GM12878 (cell line): ENCODE results near the gene TMSB4X. TPM values are rescaled to one million over a fixed set of nuclear protein-coding genes. Genes with fewer than 3 reads are reported as not detected.
A peak's percentile ranks its signal among the peaks of the same experiment; 100 is the strongest.

Experiments used
- ATF7 ChIP-seq: fragments of 450-650 bp; IDR thresholded peaks from 2 replicates; pipeline ENCODE4 v1.6.1; 2016; ENCODE audit warnings: low read depth, mild to moderate bottlenecking
- NBN ChIP-seq: fragments of 450-650 bp; IDR thresholded peaks from 2 replicates; pipeline ENCODE4 v1.6.1; 2016
- NR2C1 ChIP-seq: fragments of 450-650 bp; IDR thresholded peaks from 2 replicates; pipeline ENCODE4 v1.6.1; 2017; ENCODE audit warnings: antibody characterized with exemption, mild to moderate bottlenecking, moderate library complexity
- PAX8 ChIP-seq: fragments of 450-650 bp; IDR thresholded peaks from 2 replicates; pipeline ENCODE4 v1.6.1; 2017; ENCODE audit warnings: mild to moderate bottlenecking, moderate library complexity
- PML ChIP-seq: IDR thresholded peaks from 2 replicates; pipeline ENCODE4 v1.6.1; 2012; ENCODE audit warnings: low read length, inconsistent platforms
- POLR2A ChIP-seq: IDR thresholded peaks from 2 replicates; pipeline ENCODE4 v1.6.1; 2011; ENCODE audit warnings: low read depth, mild to moderate bottlenecking, low read length
- POLR2AphosphoS5 ChIP-seq: IDR thresholded peaks from 2 replicates; pipeline ENCODE4 v1.6.1; 2011; ENCODE audit warnings: mild to moderate bottlenecking, low read length, inconsistent platforms
- PRDM15 ChIP-seq: fragments of 450-650 bp; formaldehyde crosslinking; IDR thresholded peaks from 2 replicates; pipeline ENCODE4 v1.4.0; 2020; ENCODE audit warnings: mild to moderate bottlenecking, moderate library complexity
- RAD51 ChIP-seq: fragments of 450-650 bp; IDR thresholded peaks from 2 replicates; pipeline ENCODE4 v1.6.1; 2016; ENCODE audit warnings: moderate library complexity, mild to moderate bottlenecking, inconsistent platforms
- REST ChIP-seq: IDR thresholded peaks from 2 replicates; pipeline ENCODE4 v1.6.1; 2012; ENCODE audit warnings: mild to moderate bottlenecking, low read depth, low read length
- STAT1 ChIP-seq: fragments of 450-650 bp; conservative IDR thresholded peaks from 2 replicates; pipeline ENCODE4 v1.6.1; 2014; ENCODE audit warnings: antibody characterized with exemption, mild to moderate bottlenecking
- SUPT20H ChIP-seq: IDR thresholded peaks from 2 replicates; pipeline ENCODE4 v1.6.1; 2011; ENCODE audit warnings: low read depth, mild to moderate bottlenecking, low read length, moderate library complexity, borderline replicate concordance; ENCODE audit not compliant: control insufficient read depth
- TAF1 ChIP-seq: IDR thresholded peaks from 2 replicates; pipeline ENCODE4 v1.6.1; 2011; ENCODE audit warnings: mild to moderate bottlenecking, low read depth, low read length, borderline replicate concordance
- YBX1 ChIP-seq: fragments of 450-650 bp; IDR thresholded peaks from 2 replicates; pipeline ENCODE4 v1.6.1; 2016; ENCODE audit warnings: antibody characterized with exemption
- YY1 ChIP-seq: IDR thresholded peaks from 2 replicates; pipeline ENCODE4 v1.6.1; 2011; ENCODE audit warnings: low read depth, mild to moderate bottlenecking, low read length
- polyA plus RNA-seq, 11 experiments: library from polyadenylated mRNA; depleted of rRNA in 4 of 11; unstranded in 6 of 11; stranded (reverse) in 5 of 11; fragments of >200 nt; fragmentation: Nextera tagmentation in 4 of 11; fragmentation: Illumina TruSeq in 1 of 11; extraction: Ambion mirVana in 4 of 11; extraction: Trizol in 1 of 11; gene quantifications; 1 replicate in 1 of 11; 2 replicates in 10 of 11; pipeline versions ENCODE4 v1.2.1 to v1.2.3, GENCODE V29; 2011 to 2016; ENCODE audit warnings: inconsistent platforms in 2 of 11, missing spikeins in 2 of 11, low read depth in 1 of 11
- total RNA-seq, 4 experiments: library from RNA; depleted of rRNA in 3 of 4; stranded (reverse); fragments of >200 nt in 3 of 4; fragmentation: Illumina TruSeq in 1 of 4; extraction: Trizol in 1 of 4; gene quantifications; 2 replicates each; pipeline versions ENCODE4 v1.2.1 to v1.2.3, GENCODE V29; 2013 to 2021
- TF ChIP-seq, protein P1 (sequence below): fragments of 450-650 bp; IDR thresholded peaks from 2 replicates; pipeline ENCODE4 v1.6.1; 2018; ENCODE audit warnings: borderline replicate concordance, mild to moderate bottlenecking; ENCODE audit not compliant: partially characterized antibody
- TF ChIP-seq, protein P2 (sequence below): fragments of 150-350 bp; IDR thresholded peaks from 2 replicates; pipeline ENCODE4 v1.6.1; 2016; ENCODE audit warnings: low read depth, low read length
- TF ChIP-seq, protein P3 (sequence below): IDR thresholded peaks from 2 replicates; pipeline ENCODE4 v1.6.1; 2011; ENCODE audit warnings: low read depth, mild to moderate bottlenecking, low read length, moderate library complexity, borderline replicate concordance; ENCODE audit errors: extremely low read depth

The TMSB4X gene
- total and polyA plus RNA-seq, 10 of the 15 experiments (the other 5 are each of a cell fraction or from before 2014, with no cell fraction given), result 13,924 to 37,234 (median 23,705) TPM

- TF ChIP-seq, protein P1, sequence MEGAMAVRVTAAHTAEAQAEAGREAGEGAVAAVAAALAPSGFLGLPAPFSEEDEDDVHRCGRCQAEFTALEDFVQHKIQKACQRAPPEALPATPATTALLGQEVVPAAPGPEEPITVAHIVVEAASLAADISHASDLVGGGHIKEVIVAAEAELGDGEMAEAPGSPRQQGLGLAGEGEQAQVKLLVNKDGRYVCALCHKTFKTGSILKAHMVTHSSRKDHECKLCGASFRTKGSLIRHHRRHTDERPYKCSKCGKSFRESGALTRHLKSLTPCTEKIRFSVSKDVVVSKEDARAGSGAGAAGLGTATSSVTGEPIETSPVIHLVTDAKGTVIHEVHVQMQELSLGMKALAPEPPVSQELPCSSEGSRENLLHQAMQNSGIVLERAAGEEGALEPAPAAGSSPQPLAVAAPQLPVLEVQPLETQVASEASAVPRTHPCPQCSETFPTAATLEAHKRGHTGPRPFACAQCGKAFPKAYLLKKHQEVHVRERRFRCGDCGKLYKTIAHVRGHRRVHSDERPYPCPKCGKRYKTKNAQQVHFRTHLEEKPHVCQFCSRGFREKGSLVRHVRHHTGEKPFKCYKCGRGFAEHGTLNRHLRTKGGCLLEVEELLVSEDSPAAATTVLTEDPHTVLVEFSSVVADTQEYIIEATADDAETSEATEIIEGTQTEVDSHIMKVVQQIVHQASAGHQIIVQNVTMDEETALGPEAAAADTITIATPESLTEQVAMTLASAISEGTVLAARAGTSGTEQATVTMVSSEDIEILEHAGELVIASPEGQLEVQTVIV, result no peak
- TF ChIP-seq REST (no peak), PML (no peak), POLR2AphosphoS5 (no peak), PAX8 (no peak), NR2C1 (no peak), SUPT20H (no peak), STAT1 (no peak), TAF1 (no peak), PRDM15 (CRISPR knock-in tag) (no peak), YY1 (no peak), YBX1 (no peak), ATF7 (0 out of 2 replicates have a peak, but pooled peaks have one; percentile 27), NBN (peak; percentile 75; the same call in 1 of the 2 replicates), POLR2A (no peak), RAD51 (no peak; the same call in 1 of the 2 replicates)
- TF ChIP-seq, protein P2, sequence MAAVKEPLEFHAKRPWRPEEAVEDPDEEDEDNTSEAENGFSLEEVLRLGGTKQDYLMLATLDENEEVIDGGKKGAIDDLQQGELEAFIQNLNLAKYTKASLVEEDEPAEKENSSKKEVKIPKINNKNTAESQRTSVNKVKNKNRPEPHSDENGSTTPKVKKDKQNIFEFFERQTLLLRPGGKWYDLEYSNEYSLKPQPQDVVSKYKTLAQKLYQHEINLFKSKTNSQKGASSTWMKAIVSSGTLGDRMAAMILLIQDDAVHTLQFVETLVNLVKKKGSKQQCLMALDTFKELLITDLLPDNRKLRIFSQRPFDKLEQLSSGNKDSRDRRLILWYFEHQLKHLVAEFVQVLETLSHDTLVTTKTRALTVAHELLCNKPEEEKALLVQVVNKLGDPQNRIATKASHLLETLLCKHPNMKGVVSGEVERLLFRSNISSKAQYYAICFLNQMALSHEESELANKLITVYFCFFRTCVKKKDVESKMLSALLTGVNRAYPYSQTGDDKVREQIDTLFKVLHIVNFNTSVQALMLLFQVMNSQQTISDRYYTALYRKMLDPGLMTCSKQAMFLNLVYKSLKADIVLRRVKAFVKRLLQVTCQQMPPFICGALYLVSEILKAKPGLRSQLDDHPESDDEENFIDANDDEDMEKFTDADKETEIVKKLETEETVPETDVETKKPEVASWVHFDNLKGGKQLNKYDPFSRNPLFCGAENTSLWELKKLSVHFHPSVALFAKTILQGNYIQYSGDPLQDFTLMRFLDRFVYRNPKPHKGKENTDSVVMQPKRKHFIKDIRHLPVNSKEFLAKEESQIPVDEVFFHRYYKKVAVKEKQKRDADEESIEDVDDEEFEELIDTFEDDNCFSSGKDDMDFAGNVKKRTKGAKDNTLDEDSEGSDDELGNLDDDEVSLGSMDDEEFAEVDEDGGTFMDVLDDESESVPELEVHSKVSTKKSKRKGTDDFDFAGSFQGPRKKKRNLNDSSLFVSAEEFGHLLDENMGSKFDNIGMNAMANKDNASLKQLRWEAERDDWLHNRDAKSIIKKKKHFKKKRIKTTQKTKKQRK, result no peak
- TF ChIP-seq, protein P3, sequence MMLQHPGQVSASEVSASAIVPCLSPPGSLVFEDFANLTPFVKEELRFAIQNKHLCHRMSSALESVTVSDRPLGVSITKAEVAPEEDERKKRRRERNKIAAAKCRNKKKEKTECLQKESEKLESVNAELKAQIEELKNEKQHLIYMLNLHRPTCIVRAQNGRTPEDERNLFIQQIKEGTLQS, result no peak
Observed at GRCh38 chrX:12986164-12986779, 11.4 kb downstream of the TMSB4X start (continued).
